HepG2 (cell line): ENCODE measurements around the gene TXN2. TPM values are rescaled to one million over a fixed set of nuclear protein-coding genes. Genes with fewer than 3 reads are reported as not detected.

Source experiments
- ATF1 ChIP-seq: IDR thresholded peaks from 2 replicates; pipeline ENCODE4 v1.6.1; 2016; ENCODE audit warnings: mild to moderate bottlenecking, control low read depth
- CAMTA2 ChIP-seq: sonication (generic); formaldehyde crosslinking; IDR thresholded peaks from 2 replicates; pipeline ENCODE4 v1.4.0; 2020; ENCODE audit warnings: mild to moderate bottlenecking, missing genetic modification reagents, borderline replicate concordance
- ELF1 ChIP-seq: sonication (generic); formaldehyde crosslinking; IDR thresholded peaks from 2 replicates; pipeline ENCODE4 v1.4.0; 2020; ENCODE audit warnings: missing genetic modification reagents
- GTF2F1 ChIP-seq: fragments of 150-350 bp; IDR thresholded peaks from 2 replicates; pipeline ENCODE4 v1.6.1; 2014; ENCODE audit warnings: low read length
- IKZF1 ChIP-seq: fragments of 450-650 bp; IDR thresholded peaks from 2 replicates; pipeline ENCODE4 v1.7.1; 2016
- PHF5A ChIP-seq: IDR thresholded peaks from one replicate; pipeline ENCODE4 v1.6.1; 2018; ENCODE audit warnings: low read depth, missing genetic modification reagents; ENCODE audit not compliant: unreplicated experiment
- POLR2AphosphoS5 ChIP-seq: IDR thresholded peaks from 2 replicates; pipeline ENCODE4 v1.6.1; 2012; ENCODE audit warnings: low read depth, low read length
- RARG ChIP-seq: sonication (generic); formaldehyde crosslinking; IDR thresholded peaks from 2 replicates; pipeline ENCODE4 v1.4.0; 2020; ENCODE audit warnings: low read depth, mild to moderate bottlenecking, missing genetic modification reagents
- RFXAP ChIP-seq: sonication (generic); formaldehyde crosslinking; IDR thresholded peaks from 2 replicates; pipeline ENCODE4 v1.4.0; 2020; ENCODE audit warnings: missing genetic modification reagents, borderline replicate concordance
- ZFX ChIP-seq: sonication (generic); formaldehyde crosslinking; IDR thresholded peaks from 2 replicates; pipeline ENCODE4 v1.4.0; 2020; ENCODE audit warnings: mild to moderate bottlenecking, low read depth, missing genetic modification reagents, moderate library complexity
- ZNF136 ChIP-seq: sonication (generic); formaldehyde crosslinking; IDR thresholded peaks from 2 replicates; pipeline ENCODE4 v1.8.1; 2022; ENCODE audit warnings: low read depth, mild to moderate bottlenecking, moderate library complexity, missing genetic modification reagents
- ZNF207 ChIP-seq: fragments of 450-650 bp; IDR thresholded peaks from 2 replicates; pipeline ENCODE4 v1.6.1; 2016; ENCODE audit warnings: antibody characterized with exemption, borderline replicate concordance
- ZNF235 ChIP-seq: sonication (generic); formaldehyde crosslinking; IDR thresholded peaks from 2 replicates; pipeline ENCODE4 v1.8.1; 2023; ENCODE audit warnings: mild to moderate bottlenecking, missing genetic modification reagents, borderline replicate concordance
- ZNF552 ChIP-seq: sonication (generic); formaldehyde crosslinking; IDR thresholded peaks from 2 replicates; pipeline ENCODE4 v1.9.0; 2022; ENCODE audit warnings: missing genetic modification reagents, mild to moderate bottlenecking, borderline replicate concordance
- ZNF598 ChIP-seq: sonication (generic); formaldehyde crosslinking; IDR thresholded peaks from 2 replicates; pipeline ENCODE4 v1.5.1; 2020; ENCODE audit warnings: mild to moderate bottlenecking, missing genetic modification reagents, borderline replicate concordance
- ZNF850 ChIP-seq: sonication (generic); formaldehyde crosslinking; conservative IDR thresholded peaks from 2 replicates; pipeline ENCODE4 v1.9.0; 2021; ENCODE audit warnings: mild to moderate bottlenecking, missing genetic modification reagents
- polyA plus RNA-seq, 8 experiments: library from polyadenylated mRNA; depleted of rRNA in 3 of 8; stranded (reverse) in 7 of 8; unstranded in 1 of 8; fragments of >200 nt; fragmentation: Illumina TruSeq in 4 of 8; extraction: Trizol in 4 of 8; gene quantifications; 2 replicates each; pipeline versions ENCODE4 v1.2.1 to v1.2.3, GENCODE V29; 2011 to 2016; ENCODE audit warnings: low read depth in 4 of 8, missing spikeins in 1 of 8, mixed read lengths in 1 of 8; ENCODE audit not compliant: insufficient read depth in 1 of 8
- total RNA-seq, 5 experiments: library from RNA; depleted of rRNA; stranded (reverse); fragments of >200 nt; fragmentation: Illumina TruSeq; extraction: Trizol; gene quantifications; 2 replicates each; pipeline ENCODE4 v1.2.3, GENCODE V29; 2016; ENCODE audit warnings: low read depth in 1 of 5
- TF ChIP-seq, protein P1 (sequence below): sonication (generic); formaldehyde crosslinking; IDR thresholded peaks from 2 replicates; pipeline ENCODE4 v1.5.0; 2020; ENCODE audit warnings: missing genetic modification reagents
- TF ChIP-seq, protein P2 (sequence below): sonication (generic); formaldehyde crosslinking; IDR thresholded peaks from 2 replicates; pipeline ENCODE4 v1.8.0; 2022; ENCODE audit warnings: mild to moderate bottlenecking, missing genetic modification reagents, borderline replicate concordance
- TF ChIP-seq, protein P3 (sequence below): IDR thresholded peaks from 2 replicates; pipeline ENCODE4 v1.6.1; 2016; ENCODE audit warnings: missing compliant biosample characterization, missing genetic modification reagents, borderline replicate concordance
- TF ChIP-seq, protein P4 (sequence below): sonication (generic); formaldehyde crosslinking; IDR thresholded peaks from 2 replicates; pipeline ENCODE4 v1.4.0; 2020; ENCODE audit warnings: mild to moderate bottlenecking, missing genetic modification reagents

Gene TXN2
- total and polyA plus RNA-seq, 2 of the 13 experiments (the other 11 are each of a cell fraction or from before 2014, with no cell fraction given): 41.4 to 109 TPM

DNA sequence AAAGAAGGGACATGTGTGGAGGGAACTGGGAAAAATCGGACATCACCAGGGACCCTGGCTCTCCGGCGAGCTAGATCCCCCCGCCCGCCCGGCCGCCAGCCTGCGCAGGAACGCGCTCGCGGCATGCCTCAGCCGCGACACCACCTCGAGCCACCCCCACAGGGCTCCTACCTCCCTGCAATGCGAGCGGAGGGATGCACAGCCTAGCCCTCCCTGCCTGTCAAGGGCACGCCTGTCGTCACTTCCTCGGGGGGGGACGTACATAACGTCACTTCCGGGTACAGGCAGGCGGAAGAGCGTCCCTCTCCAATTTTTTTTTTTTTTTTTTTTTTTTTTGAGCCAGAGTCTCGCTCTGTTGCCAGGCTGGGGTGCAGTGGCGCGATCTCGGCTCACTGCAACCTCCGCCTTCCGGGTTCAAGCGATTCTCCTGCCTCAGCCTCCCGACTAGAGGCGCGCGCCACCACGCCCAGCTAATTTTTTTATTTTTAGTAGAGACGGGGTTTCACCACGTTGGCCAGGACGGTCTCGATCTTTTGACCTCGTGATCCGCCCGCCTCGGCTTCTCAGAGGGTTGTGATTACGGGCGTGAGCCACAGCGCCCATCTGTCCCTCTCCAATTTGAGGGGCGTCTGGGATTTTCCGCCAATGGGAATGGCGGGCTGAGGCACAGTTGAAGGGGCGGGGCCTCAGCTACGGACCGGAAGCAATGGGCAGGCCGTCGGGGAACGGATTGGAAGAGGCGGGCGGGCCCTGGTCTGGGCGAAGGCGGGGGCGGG, at the start of gene TXN2 (continued):
- TF ChIP-seq ZFX (no peak; the same call in 1 of the 2 replicates), RARG (no peak), IKZF1 (no peak), ZNF235 (no peak), CAMTA2 (CRISPR knock-in tag) (no peak), GTF2F1 (no peak), RFXAP (peak; percentile 63; the same call in 1 of the 2 replicates), ATF1 (CRISPR knock-in tag) (peak; percentile 95), POLR2AphosphoS5 (peak; percentile 85), ZNF598 (peak; percentile 69; the same call in 1 of the 2 replicates), PHF5A (CRISPR knock-in tag) (peak; percentile 64), ZNF207 (no peak), ELF1 (CRISPR knock-in tag) (peak; percentile 77), ZNF850 (CRISPR knock-in tag) (no peak), ZNF136 (CRISPR knock-in tag) (no peak; the same call in 1 of the 2 replicates), ZNF552 (CRISPR knock-in tag) (no peak; the same call in 1 of the 2 replicates)
- TF ChIP-seq, protein P1, sequence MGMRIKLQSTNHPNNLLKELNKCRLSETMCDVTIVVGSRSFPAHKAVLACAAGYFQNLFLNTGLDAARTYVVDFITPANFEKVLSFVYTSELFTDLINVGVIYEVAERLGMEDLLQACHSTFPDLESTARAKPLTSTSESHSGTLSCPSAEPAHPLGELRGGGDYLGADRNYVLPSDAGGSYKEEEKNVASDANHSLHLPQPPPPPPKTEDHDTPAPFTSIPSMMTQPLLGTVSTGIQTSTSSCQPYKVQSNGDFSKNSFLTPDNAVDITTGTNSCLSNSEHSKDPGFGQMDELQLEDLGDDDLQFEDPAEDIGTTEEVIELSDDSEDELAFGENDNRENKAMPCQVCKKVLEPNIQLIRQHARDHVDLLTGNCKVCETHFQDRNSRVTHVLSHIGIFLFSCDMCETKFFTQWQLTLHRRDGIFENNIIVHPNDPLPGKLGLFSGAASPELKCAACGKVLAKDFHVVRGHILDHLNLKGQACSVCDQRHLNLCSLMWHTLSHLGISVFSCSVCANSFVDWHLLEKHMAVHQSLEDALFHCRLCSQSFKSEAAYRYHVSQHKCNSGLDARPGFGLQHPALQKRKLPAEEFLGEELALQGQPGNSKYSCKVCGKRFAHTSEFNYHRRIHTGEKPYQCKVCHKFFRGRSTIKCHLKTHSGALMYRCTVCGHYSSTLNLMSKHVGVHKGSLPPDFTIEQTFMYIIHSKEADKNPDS (CRISPR knock-in tag): no peak
- TF ChIP-seq, protein P2, sequence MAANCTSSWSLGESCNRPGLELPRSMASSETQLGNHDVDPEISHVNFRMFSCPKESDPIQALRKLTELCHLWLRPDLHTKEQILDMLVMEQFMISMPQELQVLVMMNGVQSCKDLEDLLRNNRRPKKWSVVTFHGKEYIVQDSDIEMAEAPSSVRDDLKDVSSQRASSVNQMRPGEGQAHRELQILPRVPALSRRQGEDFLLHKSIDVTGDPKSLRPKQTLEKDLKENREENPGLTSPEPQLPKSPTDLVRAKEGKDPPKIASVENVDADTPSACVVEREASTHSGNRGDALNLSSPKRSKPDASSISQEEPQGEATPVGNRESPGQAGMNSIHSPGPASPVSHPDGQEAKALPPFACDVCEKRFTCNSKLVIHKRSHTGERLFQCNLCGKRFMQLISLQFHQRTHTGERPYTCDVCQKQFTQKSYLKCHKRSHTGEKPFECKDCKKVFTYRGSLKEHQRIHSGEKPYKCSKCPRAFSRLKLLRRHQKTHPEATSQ (CRISPR knock-in tag): no peak
- TF ChIP-seq, protein P3, sequence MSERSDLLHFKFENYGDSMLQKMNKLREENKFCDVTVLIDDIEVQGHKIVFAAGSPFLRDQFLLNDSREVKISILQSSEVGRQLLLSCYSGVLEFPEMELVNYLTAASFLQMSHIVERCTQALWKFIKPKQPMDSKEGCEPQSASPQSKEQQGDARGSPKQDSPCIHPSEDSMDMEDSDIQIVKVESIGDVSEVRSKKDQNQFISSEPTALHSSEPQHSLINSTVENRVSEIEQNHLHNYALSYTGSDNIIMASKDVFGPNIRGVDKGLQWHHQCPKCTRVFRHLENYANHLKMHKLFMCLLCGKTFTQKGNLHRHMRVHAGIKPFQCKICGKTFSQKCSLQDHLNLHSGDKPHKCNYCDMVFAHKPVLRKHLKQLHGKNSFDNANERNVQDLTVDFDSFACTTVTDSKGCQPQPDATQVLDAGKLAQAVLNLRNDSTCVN (CRISPR knock-in tag): no peak; the same call in 1 of the 2 replicates
- TF ChIP-seq, protein P4, sequence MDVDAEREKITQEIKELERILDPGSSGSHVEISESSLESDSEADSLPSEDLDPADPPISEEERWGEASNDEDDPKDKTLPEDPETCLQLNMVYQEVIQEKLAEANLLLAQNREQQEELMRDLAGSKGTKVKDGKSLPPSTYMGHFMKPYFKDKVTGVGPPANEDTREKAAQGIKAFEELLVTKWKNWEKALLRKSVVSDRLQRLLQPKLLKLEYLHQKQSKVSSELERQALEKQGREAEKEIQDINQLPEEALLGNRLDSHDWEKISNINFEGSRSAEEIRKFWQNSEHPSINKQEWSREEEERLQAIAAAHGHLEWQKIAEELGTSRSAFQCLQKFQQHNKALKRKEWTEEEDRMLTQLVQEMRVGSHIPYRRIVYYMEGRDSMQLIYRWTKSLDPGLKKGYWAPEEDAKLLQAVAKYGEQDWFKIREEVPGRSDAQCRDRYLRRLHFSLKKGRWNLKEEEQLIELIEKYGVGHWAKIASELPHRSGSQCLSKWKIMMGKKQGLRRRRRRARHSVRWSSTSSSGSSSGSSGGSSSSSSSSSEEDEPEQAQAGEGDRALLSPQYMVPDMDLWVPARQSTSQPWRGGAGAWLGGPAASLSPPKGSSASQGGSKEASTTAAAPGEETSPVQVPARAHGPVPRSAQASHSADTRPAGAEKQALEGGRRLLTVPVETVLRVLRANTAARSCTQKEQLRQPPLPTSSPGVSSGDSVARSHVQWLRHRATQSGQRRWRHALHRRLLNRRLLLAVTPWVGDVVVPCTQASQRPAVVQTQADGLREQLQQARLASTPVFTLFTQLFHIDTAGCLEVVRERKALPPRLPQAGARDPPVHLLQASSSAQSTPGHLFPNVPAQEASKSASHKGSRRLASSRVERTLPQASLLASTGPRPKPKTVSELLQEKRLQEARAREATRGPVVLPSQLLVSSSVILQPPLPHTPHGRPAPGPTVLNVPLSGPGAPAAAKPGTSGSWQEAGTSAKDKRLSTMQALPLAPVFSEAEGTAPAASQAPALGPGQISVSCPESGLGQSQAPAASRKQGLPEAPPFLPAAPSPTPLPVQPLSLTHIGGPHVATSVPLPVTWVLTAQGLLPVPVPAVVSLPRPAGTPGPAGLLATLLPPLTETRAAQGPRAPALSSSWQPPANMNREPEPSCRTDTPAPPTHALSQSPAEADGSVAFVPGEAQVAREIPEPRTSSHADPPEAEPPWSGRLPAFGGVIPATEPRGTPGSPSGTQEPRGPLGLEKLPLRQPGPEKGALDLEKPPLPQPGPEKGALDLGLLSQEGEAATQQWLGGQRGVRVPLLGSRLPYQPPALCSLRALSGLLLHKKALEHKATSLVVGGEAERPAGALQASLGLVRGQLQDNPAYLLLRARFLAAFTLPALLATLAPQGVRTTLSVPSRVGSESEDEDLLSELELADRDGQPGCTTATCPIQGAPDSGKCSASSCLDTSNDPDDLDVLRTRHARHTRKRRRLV (CRISPR knock-in tag): peak; percentile 75; the same call in 1 of the 2 replicates
